NT2/D1 (cell line): ENCODE data around the gene IL34.

ENCODE experiments used
- SUZ12 ChIP-seq: IDR thresholded peaks from 2 replicates; pipeline ENCODE4 v1.6.1; 2011; ENCODE audit not compliant: insufficient read length, insufficient read depth; ENCODE audit errors: extremely low read depth
- YY1 ChIP-seq: IDR thresholded peaks from 2 replicates; pipeline ENCODE4 v1.6.1; 2011; ENCODE audit not compliant: insufficient read length, insufficient read depth
- ZNF274 ChIP-seq: IDR thresholded peaks from 2 replicates; pipeline ENCODE4 v1.6.1; 2011; ENCODE audit warnings: mild to moderate bottlenecking, low read depth, low read length

DNA sequence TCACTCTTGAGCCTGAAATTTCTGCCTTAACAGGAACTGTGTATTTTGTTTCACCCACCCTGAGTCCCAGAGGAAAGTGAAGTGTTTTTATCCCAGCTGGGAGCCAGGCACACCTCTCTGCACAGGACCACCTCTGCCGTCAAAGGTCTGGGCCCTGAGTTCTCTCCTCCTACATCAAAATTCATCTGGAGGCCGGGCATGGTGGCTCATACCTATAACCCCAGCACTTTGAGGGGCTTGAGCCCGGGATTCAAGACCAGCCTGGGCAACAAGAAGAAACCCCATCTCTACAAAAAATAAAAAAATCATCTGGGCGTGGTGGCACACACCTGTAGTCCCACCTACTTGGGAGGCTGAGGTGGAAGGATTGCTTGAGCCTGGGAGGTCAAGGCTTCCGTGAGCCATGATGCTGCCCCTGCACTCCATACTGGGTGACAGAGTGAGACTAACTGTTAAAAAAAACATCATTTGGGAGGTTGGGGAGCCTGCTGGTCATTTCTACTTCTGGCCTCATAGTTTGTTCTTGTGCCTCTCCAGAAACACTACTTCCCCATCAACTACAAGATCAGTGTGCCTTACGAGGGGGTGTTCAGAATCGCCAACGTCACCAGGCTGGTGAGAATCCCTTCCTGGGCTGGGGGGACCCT, 9.8 kb downstream of the IL34 start:
- no peak for TF ChIP-seq ZNF274
- TF ChIP-seq YY1 = no peak
- no peak for TF ChIP-seq SUZ12
